Renal cortical epithelial cell (primary cell): ENCODE data around the gene PLD5. TPM values are rescaled to one million over a fixed set of nuclear protein-coding genes. Genes with fewer than 3 reads are reported as not detected.
A peak's percentile ranks its signal among the peaks of the same experiment; 100 is the strongest.
"Not testable (repeated sequence)": the region's sequence is repeated elsewhere in the genome, so short reads cannot be mapped to it uniquely, and the experiment has no call there.

ENCODE experiments used
- DNase-seq: peaks from one replicate; pipeline ENCODE4 v3.0.0-alpha.2; 2011; ENCODE audit warnings: low read depth
- total RNA-seq: library from RNA; depleted of rRNA; stranded (reverse); fragments of >200 nt; gene quantifications from 2 replicates; pipeline ENCODE4 v1.2.3, GENCODE V29; 2014

Gene PLD5
- total RNA-seq, 1 donor from 2014 or later = 1.7 TPM

DNA sequence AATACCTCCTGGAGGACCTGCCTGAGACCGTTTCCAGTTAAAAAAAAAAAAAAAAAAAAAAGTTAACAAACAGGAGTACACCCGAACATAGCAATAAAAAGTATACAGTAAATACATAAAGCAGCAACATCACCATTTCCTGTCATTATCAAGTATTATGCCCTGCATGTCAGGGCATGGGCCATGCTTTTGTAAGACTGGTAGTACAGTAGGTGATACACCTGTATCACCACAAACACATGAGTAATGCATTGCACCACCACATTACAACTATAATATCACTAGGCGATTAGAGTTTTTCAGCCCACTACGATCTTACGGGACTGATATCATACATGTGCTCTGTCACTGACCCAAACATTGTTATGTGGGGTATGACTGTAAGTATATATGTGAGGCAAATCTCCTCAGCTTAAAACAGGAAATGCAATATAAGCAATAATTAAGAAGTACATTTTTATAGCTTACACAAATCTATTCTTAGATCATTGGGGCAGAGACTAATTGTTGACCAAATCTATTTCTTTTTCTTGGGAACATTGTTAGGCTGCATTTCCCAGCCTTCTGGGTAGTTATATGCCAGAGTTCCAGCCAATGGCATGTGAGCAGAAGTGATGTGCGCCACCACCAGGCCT lies 98.1 kb downstream of the PLD5 start:
- DNase-seq = no peak

DNA sequence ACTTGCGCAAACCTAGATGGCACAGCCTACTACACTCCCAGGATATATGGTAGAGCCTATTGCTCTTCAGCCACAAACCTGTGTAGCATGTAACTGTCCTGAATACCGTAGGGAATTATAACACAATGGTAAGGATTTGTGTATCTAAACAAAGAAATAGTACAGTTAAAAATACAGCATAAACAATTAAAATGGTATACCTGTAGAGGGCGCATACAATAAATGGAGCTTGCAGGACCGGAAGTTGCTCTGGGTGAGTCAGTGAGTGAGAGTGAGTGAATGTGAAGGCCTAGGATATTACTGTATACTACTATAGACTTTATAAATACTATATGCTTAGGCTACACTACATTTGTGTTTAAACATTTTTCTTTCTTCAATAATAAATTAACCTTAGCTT lies 99.3 kb downstream of the PLD5 start:
- DNase-seq = no peak

DNA sequence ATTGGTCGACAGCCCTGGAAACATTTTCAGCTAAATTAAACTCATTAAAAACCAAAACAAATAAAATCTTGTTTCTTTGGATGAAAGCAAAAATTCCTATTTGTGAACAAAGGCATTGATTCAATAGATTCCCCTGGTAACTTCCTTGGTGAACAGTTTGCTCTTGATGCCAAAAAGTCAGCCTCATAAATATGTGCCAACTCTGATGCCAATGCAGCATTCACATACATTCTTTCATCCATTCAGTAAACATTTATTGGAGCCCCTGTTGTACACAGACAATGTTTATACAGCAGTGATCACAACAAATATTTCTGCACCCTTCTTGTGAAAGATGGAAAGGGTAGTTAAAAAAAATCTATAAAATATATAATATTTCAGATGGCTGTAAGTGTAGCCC lies 107.8 kb downstream of the PLD5 start:
- no peak for DNase-seq

DNA sequence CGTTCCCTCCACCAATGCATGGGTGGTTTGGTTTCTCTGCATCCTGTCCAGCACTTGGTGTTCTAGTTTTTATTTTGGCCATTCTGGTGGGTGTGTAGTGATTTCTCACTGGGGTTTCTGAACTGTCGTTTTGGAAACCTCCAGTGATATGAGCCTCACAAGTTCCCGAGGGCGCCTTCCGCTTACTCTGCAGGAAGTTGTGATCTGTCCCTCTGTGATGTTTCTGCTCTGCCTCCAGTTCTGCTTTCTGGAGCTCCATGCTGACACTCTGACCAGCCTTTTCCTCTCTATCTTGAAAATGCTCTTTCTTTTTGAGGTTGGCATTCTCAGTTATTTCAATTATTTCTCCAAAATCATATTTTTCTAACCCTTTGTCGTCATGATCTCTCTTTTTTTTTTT lies 111.6 kb downstream of the PLD5 start:
- no peak for DNase-seq

DNA sequence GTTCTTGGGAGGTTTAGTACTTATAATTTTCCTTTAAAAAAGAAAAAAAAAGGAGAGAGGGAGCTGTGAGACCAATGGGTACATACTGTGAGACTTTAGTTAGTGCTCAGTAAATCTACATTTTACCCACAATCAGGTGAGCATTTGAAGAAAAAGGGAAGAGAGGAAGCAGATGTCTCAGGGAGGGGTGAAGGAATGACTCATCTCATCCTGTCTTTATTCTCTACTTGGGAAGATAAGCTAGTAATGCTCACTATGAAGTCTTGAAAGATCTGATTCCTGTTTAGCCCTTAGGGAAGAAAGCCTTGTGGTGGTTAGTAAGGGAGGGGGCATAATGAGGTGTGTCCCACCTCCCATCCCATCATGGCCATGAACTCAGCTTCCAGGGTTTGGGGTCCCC lies 112.6 kb downstream of the PLD5 start:
- no peak for DNase-seq

DNA sequence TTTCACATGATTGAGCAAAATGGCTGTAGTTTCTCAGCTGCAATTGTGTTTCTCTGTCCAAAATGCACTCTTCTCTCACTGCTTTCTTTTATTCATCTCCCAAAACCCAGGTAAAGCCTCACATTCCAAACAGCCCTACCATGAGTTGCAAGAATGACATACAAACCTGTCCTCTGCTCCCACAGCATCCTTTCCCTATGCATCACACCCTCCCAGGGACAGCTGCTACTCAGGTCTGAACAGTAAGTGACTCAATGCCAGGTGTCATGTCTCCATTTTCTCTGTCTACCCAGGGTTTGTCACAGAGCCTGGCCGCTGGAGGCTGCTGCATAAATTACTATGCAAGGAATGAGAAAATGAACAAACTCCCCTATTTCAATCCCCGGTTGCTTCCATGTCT lies 118.5 kb downstream of the PLD5 start:
- DNase-seq = no peak

DNA sequence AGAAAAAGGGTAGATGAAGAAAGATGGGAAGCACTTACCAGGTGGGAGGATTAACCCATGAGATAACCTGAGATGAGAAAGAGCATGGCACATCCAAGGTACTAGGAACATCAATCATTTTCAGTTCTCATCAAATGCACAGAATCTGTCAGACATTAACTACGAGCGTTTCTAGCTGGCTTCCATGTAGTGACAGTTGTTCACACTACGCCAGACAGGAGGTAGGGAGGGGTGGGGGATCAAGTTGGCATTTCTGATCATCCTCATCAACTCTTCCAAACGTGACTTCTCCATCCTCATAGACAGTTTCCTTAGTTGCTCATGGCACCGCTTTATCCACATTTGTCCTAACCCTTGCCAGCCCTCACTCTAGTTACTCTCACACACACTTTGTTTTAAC lies 120.2 kb downstream of the PLD5 start:
- no peak for DNase-seq

DNA sequence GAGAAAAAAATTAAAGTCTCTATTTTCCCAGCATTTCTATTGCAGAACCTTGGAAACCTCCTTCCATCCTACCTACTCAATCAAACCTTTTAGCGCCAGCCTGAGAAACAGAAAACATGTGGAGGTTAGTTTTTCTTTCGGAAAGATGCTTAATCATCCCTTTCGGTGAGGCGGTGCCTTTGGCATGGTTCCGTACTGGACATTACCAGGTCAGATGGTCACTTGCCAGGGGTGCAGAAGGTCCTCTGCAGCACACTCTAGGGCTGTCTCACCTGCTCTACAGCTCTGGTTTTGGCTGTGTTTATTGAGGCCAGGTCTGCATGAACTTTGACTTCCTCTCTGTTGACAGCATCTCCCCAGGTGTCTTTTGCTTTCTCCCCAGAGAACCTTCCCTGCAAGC lies 121.5 kb downstream of the PLD5 start:
- no peak for DNase-seq

DNA sequence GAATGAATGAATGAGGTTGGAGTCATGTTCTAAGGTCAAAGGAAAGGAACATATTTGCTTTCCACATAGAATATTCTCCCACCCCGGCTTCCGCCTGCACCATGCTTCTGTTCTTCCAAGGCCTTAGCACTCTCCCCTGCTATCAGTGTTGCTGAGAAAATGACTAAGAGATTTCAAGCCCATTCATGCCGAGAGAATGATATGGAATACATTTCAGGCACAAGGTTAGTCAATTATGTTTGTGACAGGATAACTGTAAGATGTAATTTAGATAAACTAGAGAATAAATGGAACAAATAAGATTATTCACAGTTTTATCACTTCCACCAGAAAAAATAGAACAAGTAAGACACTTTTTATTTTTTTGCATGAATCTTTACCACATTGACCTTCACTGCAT lies 122.6 kb downstream of the PLD5 start:
- DNase-seq = no peak

DNA sequence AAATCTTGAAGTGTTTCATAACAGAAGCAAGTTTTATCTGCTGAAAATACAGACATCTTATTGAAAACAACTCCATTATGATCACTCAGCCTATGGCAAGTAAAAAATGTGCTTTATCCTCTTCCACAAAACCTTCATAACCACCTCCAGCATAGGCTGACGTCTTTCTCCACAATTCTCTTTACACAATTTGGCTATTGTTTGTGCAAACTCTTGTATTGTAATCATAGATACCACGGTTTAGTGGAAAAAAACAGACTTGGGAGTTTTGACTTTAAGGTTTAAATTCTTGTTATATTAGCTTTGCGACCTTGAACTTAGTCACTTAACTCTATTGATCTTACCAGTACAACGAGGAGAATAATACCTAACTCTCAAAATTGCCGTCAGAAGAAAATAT lies 126.1 kb downstream of the PLD5 start:
- DNase-seq = no peak

DNA sequence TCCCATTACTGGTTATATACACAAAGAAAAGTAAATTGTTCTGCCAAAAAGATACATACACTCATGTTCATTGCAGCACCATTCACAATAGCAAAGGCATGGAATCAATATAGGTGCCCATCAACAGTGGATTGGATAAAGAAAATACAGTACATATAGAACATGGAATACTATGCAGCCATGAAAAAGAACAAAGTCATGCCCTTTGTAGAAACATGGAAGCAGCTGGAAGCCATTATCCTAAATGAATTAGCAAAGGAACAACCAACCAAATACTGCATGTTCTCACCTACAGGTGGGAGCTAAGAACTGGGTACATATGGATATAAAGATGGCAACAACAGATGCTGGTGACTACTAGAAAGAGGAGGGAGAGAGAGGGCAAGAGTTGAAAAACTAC lies 132.6 kb downstream of the PLD5 start:
- no peak for DNase-seq

DNA sequence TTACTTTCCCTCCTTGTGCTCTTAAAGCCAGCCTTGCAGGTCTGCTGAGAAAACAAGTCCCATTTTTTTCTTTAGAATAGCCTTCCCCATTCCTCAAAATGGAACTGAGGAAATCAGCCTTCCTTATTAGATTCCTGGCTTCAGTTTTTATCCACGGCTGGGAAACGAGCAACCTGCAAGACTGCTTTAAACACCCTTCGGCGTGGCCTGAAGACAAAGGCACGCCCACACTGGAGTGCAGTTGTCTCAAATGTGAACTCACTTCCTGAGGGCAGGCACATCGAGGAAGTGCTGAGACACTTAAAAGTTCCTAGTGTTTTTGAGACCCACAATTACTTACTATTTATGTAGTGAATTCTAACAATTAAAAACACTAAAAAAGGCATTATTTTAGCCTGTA lies 148.4 kb downstream of the PLD5 start:
- DNase-seq = not testable (repeated sequence)

DNA sequence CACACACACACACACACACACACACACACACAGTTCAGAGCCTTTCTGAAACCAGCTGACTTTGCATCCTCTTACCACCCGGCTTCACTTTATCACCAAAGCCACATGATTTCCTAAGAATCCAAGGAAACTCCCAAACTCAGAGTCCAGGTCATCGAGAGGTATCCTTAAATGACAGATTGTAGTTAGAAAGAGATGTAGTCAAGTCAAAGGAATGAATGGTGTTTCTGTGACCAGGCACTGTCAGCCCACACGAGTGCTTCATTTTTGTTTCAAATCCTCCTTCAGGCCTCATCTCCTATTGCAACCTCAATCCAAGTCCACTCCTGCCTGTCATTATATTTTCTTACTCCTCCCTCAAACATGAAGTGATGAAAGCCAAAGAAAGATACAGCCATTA lies 174.1 kb downstream of the PLD5 start:
- DNase-seq = not testable (repeated sequence)

DNA sequence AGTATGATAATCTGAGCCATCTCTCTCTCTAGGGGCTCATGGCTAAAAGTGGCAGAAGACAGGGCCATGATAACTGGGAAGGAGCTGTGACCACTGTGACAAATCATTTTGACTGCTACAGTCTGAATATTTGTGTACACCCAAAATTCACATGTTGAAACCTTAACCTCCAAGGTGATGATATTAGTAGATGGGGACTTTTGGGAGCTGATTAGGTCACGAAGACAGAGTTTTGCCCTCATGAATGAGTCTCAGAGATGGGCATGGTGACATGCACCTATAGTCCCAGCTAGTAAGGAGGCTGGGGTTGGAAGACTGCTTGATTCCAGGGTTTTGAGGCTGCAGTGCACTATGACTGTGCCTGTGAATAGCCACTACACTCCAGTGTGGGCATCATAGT lies 174.9 kb downstream of the PLD5 start:
- DNase-seq = no peak

DNA sequence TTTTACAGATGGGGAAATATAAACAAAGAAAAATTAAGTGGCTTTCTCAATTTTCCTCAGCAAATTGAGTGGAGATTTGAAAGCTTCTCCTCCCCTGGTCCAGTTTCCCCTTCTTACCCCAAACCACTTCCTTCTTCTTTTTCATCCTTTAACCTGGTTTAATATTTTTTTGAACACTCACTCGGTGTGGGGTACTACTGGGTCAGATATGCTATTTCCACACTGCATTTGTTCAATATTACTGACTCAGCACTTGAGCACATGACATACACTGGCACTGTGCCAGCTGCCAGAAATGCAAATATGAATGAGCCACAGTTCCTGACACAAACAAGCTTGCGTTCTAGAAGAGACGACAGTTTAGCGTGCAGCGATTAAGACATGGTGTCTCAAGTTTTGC lies 193.6 kb downstream of the PLD5 start:
- DNase-seq = not testable (repeated sequence)

DNA sequence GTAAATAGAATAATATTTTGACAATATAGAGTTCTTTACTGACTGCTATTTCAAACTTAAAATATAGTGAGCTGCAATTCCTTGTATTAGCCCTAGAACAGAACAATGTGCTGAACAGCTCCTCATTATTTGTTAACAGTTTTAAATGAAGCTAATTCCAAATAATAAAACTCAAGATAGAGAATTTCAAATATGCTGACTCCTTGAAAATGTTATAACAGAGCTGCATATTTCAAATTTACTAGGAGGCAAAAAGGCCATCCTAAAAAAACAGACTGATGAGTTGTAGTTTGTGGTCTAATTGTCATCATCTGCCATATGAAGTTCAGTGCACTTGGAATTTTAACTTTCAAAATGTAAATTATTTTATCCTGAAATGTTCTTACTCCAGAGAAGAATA lies 197.1 kb downstream of the PLD5 start:
- DNase-seq = not testable (repeated sequence)

DNA sequence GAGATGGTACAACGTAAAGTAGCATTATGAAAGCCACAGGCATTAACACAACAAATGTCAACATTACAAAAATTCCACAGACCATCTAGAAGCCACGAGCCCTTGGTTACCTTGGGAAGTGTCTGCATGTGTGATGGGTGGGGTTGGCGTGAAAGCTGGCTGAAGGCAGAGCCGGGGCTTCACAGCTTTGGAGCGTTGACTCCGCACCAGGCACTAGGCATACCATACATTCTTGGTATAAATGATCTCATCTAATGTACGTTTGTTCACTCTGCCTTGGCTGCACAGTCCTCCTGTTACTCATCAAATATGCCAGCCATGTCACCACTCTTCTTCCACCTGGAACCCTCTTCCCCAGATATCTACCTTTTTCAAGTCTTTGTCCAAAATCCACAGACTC lies 202.5 kb downstream of the PLD5 start:
- not testable (repeated sequence) for DNase-seq

DNA sequence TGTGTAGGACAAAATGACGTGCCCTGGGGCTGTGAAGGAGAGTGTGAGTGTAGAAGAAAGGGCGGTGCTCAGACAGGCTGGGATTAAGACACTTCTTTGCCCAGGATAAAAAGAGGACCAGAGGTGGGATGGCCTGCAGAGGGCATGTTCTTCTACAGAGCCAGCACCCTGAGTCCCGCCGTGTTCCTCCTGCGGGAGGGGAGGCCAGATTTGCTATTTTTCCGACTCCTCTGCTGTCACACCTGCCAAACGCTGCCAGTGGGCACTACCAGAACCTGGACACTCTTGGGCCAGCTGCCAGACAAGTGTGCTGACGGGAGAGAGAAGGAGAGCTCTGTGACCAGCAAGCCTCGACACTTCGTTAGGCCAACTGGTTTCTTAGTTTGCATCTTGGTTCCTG lies 206.4 kb downstream of the PLD5 start:
- DNase-seq = no peak

DNA sequence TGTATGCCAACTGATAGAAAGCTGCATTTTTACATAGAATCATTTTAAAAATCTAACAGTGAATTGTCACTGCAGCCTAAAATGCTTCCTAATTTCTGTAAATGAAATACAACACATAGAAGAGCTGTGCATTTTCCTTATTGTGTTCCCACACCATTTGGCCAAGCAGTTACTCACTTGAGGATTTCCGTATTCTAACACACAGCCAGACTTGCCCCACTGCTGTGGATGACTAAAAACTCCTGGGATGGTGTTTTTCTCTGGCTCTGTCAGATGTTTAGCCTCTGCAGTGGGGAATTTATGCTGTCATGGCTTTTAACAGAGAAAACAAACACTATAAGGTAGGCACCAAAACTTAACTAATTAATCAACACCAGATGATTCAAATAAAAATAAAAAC lies 209.6 kb downstream of the PLD5 start:
- not testable (repeated sequence) for DNase-seq

DNA sequence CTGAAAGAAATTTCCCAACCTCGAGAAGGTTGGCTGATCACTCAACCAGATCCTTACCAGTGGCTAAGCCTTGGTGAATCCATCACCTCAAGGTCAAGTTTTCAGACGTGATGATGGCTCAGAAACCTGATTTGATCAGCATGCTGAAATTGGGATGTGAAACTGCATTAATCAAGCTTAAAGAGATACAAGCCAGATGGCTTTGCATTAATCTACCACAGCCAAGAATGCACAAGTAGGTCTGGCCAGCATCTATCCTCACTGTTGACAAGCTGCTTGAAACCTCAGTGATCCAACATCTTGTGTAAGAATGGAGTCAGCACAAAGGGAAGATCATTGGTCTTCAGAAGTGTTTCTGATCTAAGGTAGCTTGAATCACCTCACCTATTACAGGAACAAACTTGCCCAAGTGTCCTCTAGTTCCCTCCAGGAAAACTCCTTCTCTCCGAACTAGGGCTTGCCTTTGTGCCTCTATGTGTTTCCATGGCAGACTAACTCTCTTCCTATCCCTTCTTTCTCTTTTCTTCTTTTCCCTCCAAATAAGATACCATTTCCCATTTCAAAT lies 210.3 kb downstream of the PLD5 start:
- DNase-seq = peak; percentile 21

DNA sequence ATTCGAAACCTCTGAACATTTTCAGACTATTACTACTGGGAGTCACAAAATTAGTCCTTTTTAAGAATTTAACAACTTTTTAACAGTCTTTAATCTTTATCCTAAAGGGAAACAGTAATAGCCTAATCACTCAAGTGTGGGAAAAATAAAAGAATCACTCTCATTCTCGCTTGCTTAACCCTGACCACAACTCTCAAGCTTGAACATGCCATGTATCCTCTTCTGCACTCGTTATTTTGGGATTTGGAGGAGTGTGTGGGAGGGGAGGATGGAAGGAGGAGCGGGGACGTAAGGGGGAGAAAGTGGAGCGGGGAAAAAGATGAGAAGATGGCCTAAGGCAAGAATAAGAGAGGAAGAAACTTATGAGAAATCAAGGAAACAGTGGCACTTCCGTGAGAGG lies 215.8 kb downstream of the PLD5 start:
- not testable (repeated sequence) for DNase-seq

DNA sequence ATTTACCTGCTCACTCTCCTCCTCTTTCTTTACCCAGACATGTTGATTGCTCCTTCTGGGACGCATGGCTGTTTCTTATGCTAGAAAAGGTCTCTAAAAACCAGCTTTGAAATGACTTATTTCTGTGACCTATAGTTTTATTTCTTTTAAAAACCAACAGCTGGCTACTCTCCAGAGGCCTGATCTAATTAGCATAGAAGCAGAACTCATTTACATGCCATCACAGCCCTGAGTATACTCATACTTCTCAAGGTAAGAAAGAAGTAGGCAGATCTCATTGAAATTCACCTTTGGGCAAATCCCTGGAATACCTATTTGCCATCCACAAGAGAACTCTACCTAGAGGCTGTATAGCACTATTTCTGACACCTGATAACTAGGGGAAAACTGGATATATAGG lies 230.7 kb downstream of the PLD5 start:
- not testable (repeated sequence) for DNase-seq

DNA sequence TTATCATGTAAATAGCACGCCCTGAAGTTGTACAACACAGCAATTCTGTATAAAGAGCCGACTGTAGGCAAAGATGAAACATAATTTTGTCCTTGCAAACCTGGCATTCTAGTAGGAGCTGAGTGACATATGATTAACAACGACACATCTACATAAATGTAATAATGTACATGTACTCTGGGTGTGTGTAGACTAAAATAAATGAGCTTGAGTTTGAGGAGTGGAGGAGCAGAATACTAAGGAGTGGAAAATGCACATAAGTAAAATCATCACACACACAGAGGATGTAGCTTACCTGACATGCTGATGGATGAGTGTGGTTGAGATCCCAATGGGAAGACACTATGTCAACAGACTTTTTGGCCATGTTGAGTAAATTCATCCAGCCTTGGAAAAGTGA lies 236.4 kb downstream of the PLD5 start:
- DNase-seq = not testable (repeated sequence)
